A549 (cell line): ENCODE results near the gene FIBCD1. TPM values are rescaled to one million over a fixed set of nuclear protein-coding genes. Genes with fewer than 3 reads are reported as not detected.

Experiments used
- ATAC-seq, 2 experiments: fragments of 200-7000 bp in 1 of 2; fragments of >200 bp in 1 of 2; cut with Nextera tagmentation in 1 of 2; cut with Tn5 transposase in 1 of 2; 3 replicates each; pipeline versions ENCODE4 v1.8.0 to v1.9.1; 2018 to 2020; ENCODE audit warnings: mild to moderate bottlenecking in 1 of 2, moderate library complexity in 1 of 2
- CTCF ChIA-PET: fragments of 300-600 bp; sonication (Branson Sonifier 250); formaldehyde crosslinking; extraction: SDS; loops from one replicate; lab custom pipeline; 2021; ENCODE audit warnings: antibody characterized with exemption, inconsistent platforms; lab: Yijun Ruan, JAX
- POLR2A ChIA-PET: fragments of 350-600 bp; formaldehyde crosslinking; extraction: SDS; loops from one replicate; lab custom pipeline; 2021; ENCODE audit warnings: antibody characterized with exemption, inconsistent platforms; lab: Yijun Ruan, JAX
- DNase-seq, 2 experiments: peaks; one replicate each; pipeline versions ENCODE4 v3.0.0 to v3.0.0-alpha.2; 2011 to 2016; ENCODE audit warnings: low read depth in 1 of 2, low spot score in 1 of 2
- FAIRE-seq: peaks from 2 replicates; lab custom pipeline; 2011; peaks lifted over from hg19 to GRCh38; lab: Jason Lieb, UNC
- H3K27ac ChIP-seq, 2 experiments: fragments of >200 bp; sonication (Bioruptor Twin); formaldehyde crosslinking; 3 replicates each; pipeline ENCODE4 v1.5.1; 2016 to 2017
- H3K4me1 ChIP-seq: fragments of >200 bp; sonication (Bioruptor Twin); formaldehyde crosslinking; 3 replicates; pipeline ENCODE4 v1.6.1; 2016
- H3K4me2 ChIP-seq: fragments of >200 bp; sonication (Bioruptor Twin); formaldehyde crosslinking; 3 replicates; pipeline ENCODE4 v1.6.1; 2016
- H3K4me3 ChIP-seq: fragments of >200 bp; sonication (Bioruptor Twin); formaldehyde crosslinking; 3 replicates; pipeline ENCODE4 v1.5.1; 2016
- H3K9me3 ChIP-seq: fragments of >200 bp; sonication (Bioruptor Twin); formaldehyde crosslinking; 3 replicates; pipeline ENCODE4 v1.6.1; 2016
- CBX8 ChIP-seq: fragments of 200-600 bp; sonication (generic); IDR thresholded peaks from 2 replicates; pipeline ENCODE4 v1.6.1; 2016
- CHD2 ChIP-seq: fragments of 150-350 bp; IDR thresholded peaks from 2 replicates; pipeline ENCODE4 v1.6.1; 2014; ENCODE audit warnings: low read length; ENCODE audit not compliant: partially characterized antibody
- EP300 ChIP-seq, 2 experiments: fragments of >200 bp; sonication (Bioruptor Twin); formaldehyde crosslinking; IDR thresholded peaks; 2 replicates in 1 of 2; 3 replicates in 1 of 2; pipeline ENCODE4 v1.6.1; 2016 to 2017
- ESRRA ChIP-seq: fragments of 150-350 bp; IDR thresholded peaks from 2 replicates; pipeline ENCODE4 v1.6.1; 2014; ENCODE audit warnings: mild to moderate bottlenecking, low read length, borderline replicate concordance
- FOSB ChIP-seq: fragments of 250-450 bp; sonication (Bioruptor Pico); IDR thresholded peaks from 2 replicates; pipeline ENCODE4 v1.5.0; 2020; ENCODE audit warnings: mild to moderate bottlenecking, moderate library complexity
- FOSL2 ChIP-seq, 2 experiments: fragments of 450-650 bp in 1 of 2; fragments of >200 bp in 1 of 2; sonication (Bioruptor Twin) in 1 of 2; formaldehyde crosslinking; IDR thresholded peaks; 2 replicates each; pipeline versions ENCODE4 v1.5.0 to v1.6.1; 2016 to 2020; ENCODE audit warnings: mild to moderate bottlenecking in 1 of 2, moderate library complexity in 1 of 2
- HDAC2 ChIP-seq: fragments of 200-600 bp; sonication (generic); IDR thresholded peaks from 2 replicates; pipeline ENCODE4 v1.6.1; 2016
- HES2 ChIP-seq: fragments of >200 bp; sonication (Bioruptor Twin); formaldehyde crosslinking; IDR thresholded peaks from 2 replicates; pipeline ENCODE4 v1.6.1; 2016
- JUN ChIP-seq, 2 experiments: fragments of >200 bp; sonication (Bioruptor Twin); formaldehyde crosslinking; IDR thresholded peaks; 2 replicates in 1 of 2; 3 replicates in 1 of 2; pipeline ENCODE4 v1.6.1; 2016 to 2017
- JUNB ChIP-seq: fragments of >200 bp; sonication (Bioruptor Twin); formaldehyde crosslinking; IDR thresholded peaks from 2 replicates; pipeline ENCODE4 v1.6.1; 2016
- MAFK ChIP-seq: fragments of 450-650 bp; IDR thresholded peaks from 2 replicates; pipeline ENCODE4 v1.6.1; 2014; ENCODE audit not compliant: partially characterized antibody
- MAZ ChIP-seq: fragments of 150-350 bp; IDR thresholded peaks from 2 replicates; pipeline ENCODE4 v1.6.1; 2014; ENCODE audit warnings: antibody characterized with exemption, low read depth, low read length, borderline replicate concordance
- MYC ChIP-seq: IDR thresholded peaks from 2 replicates; pipeline ENCODE4 v1.6.1; 2012; ENCODE audit warnings: mild to moderate bottlenecking, inconsistent platforms, low read length, improper control_type of control experiment, borderline replicate concordance
- NR3C1 ChIP-seq: fragments of >200 bp; sonication (Bioruptor Twin); formaldehyde crosslinking; IDR thresholded peaks from 3 replicates; pipeline ENCODE4 v1.6.1; 2017
- PHF8 ChIP-seq: fragments of 200-600 bp; sonication (generic); IDR thresholded peaks from 2 replicates; pipeline ENCODE4 v1.6.1; 2016; ENCODE audit warnings: low read depth, mild to moderate bottlenecking, antibody characterized with exemption, moderate library complexity, borderline replicate concordance
- POLR2A ChIP-seq: IDR thresholded peaks from 2 replicates; pipeline ENCODE4 v1.6.1; 2012; ENCODE audit warnings: mild to moderate bottlenecking, low read length
- POLR2AphosphoS2 ChIP-seq: conservative IDR thresholded peaks from 2 replicates; pipeline ENCODE4 v1.6.1; 2012; ENCODE audit warnings: low read length, improper control_type of control experiment, inconsistent platforms
- RARB ChIP-seq: fragments of 250-450 bp; sonication (Bioruptor Pico); IDR thresholded peaks from 2 replicates; pipeline ENCODE4 v1.8.0; 2021; ENCODE audit warnings: mild to moderate bottlenecking, moderate library complexity
- RFX5 ChIP-seq: fragments of 450-650 bp; IDR thresholded peaks from 2 replicates; pipeline ENCODE4 v1.7.1; 2014; ENCODE audit warnings: antibody characterized with exemption, mild to moderate bottlenecking, moderate library complexity
- SMC3 ChIP-seq: fragments of >200 bp; sonication (Bioruptor Twin); formaldehyde crosslinking; IDR thresholded peaks from 3 replicates; pipeline ENCODE4 v1.6.1; 2018; ENCODE audit warnings: inconsistent platforms
- SREBF2 ChIP-seq: fragments of 450-650 bp; IDR thresholded peaks from 2 replicates; pipeline ENCODE4 v1.6.1; 2014; ENCODE audit warnings: mild to moderate bottlenecking, moderate library complexity
- TFCP2L1 ChIP-seq: fragments of 250-450 bp; sonication (Bioruptor Pico); IDR thresholded peaks from 2 replicates; pipeline ENCODE4 v1.5.0; 2021; ENCODE audit warnings: mild to moderate bottlenecking
- ZC3H11A ChIP-seq: fragments of 450-650 bp; IDR thresholded peaks from 2 replicates; pipeline ENCODE4 v1.6.1; 2014; ENCODE audit warnings: antibody characterized with exemption, mild to moderate bottlenecking
- ZFP36 ChIP-seq: fragments of 450-650 bp; IDR thresholded peaks from 2 replicates; pipeline ENCODE4 v1.6.1; 2014; ENCODE audit warnings: borderline replicate concordance; ENCODE audit not compliant: partially characterized antibody
- ZNF302 ChIP-seq: fragments of 250-450 bp; sonication (Bioruptor Pico); IDR thresholded peaks from 2 replicates; pipeline ENCODE4 v1.9.0; 2021; ENCODE audit warnings: inconsistent platforms, mild to moderate bottlenecking, moderate library complexity
- ZSCAN20 ChIP-seq: fragments of 250-450 bp; sonication (Bioruptor Pico); IDR thresholded peaks from 2 replicates; pipeline ENCODE4 v1.8.0; 2022; ENCODE audit warnings: mild to moderate bottlenecking, moderate library complexity
- WGBS: methylation state at CpG from one replicate; pipeline ENCODE4 v1.1.6; 2017; ENCODE audit errors: missing lambda C conversion rate; 5-methylcytosine and 5-hydroxymethylcytosine counted together
- polyA plus RNA-seq, 4 experiments: library from polyadenylated mRNA; depleted of rRNA in 3 of 4; stranded (reverse); fragments of >200 nt; fragmentation: RNase III in 1 of 4; extraction: RNeasy Plus Mini Kit Qiagen cat#74134 plus additional on column Dnase treatment in 1 of 4; gene quantifications; 2 replicates in 3 of 4; 3 replicates in 1 of 4; pipeline ENCODE4 v1.2.3, GENCODE V29; 2011 to 2017
- TF ChIP-seq, protein P1 (sequence below): IDR thresholded peaks from 2 replicates; pipeline ENCODE4 v1.6.1; 2012

Gene FIBCD1
- polyA plus RNA-seq, 2 of the 4 experiments (the other 2 are of a cell fraction), result 4.8 to 4.9 TPM

DNA sequence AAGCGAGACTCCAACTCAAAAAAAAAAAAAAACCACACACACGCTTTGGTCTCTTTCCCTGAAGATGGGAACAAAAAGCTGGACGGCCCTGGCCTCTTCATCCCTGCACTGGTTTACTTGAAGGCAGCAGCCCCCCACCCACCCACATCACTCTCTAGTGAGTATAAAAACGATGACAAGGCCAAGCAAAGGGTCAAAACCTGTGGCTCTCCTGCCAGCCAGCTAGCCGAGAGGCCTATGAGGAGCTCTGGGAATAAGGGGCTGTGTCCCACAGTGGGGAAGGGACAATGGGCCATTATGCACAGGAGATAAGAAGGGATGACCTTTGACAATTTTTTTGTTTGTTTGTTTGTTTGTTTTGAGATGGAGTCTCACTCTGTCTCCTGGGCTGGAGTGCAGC, 55.6 kb downstream of the FIBCD1 start:
- no peak for FAIRE-seq
- TF ChIP-seq JUNB (no peak), ZFP36 (no peak), HDAC2 (no peak), CBX8 (no peak), HES2 (no peak), ZC3H11A (no peak), POLR2AphosphoS2 (no peak), CHD2 (no peak), FOSL2 (IDR thresholded peaks at IDR 0.05) (no peak), FOSL2 (CRISPR knock-in tag; IDR thresholded peaks at IDR 0.05) (no peak), MAFK (no peak), MYC (no peak), ESRRA (no peak), ZSCAN20 (CRISPR knock-in tag) (no peak)
- H3K4me2 ChIP-seq, result no peak overlapping the region
- ATAC-seq, result no peak
- no peaks in the 10 kb centered on the region for H3K4me1 ChIP-seq
- ChIA-PET POLR2A (no interaction called here), CTCF (interaction anchor here (0.7 to 5.2 kb wide), 8 partner anchors 13 to 176 kb away, joined by 3 to 47 read pairs (median 11); no protein-coding TSS in a partner anchor)
- no peaks in the 10 kb centered on the region for H3K9me3 ChIP-seq
- no peak overlapping the region for H3K27ac ChIP-seq
- WGBS, result 90% methylated on average over 5 of the region's 5 CpGs
- no peak overlapping the region for H3K4me3 ChIP-seq
- DNase-seq, result no peak

DNA sequence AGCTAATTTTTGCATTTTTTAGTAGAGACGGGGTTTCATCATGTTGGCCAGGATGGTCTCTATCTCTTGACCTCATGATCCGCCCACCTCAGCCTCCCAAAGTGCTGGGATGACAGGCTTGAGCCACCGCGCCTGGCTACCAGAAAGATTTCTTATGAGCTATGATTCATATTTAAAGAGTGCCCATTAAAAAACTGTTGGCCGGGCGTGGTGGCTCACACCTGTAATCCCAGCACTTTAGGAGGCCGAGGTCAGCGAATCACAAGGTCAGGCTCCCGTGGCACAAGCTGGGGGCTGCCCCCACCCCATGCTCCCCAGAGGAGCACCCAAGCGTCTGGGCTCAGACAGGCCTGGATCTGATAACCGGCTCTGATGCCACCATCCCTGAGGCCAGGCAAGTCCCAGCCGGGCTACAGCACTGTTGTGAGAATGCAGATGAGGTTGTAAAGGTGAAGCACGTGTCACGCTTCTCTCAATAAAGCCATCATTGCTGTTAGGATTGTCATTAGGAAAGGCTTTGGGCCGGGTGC, 56.3 kb downstream of the FIBCD1 start:
- POLR2A ChIA-PET, result no interaction called here
- H3K4me1 ChIP-seq, result no peaks in the 10 kb centered on the region
- CTCF ChIA-PET, result interaction anchor here (0.7 to 5.2 kb wide), 5 partner anchors 13 to 175 kb away, joined by 3 to 47 read pairs (median 14); no protein-coding TSS in a partner anchor
- ATAC-seq (no peak), DNase-seq (no peak), FAIRE-seq (no peak)
- WGBS, result 83% methylated on average over 11 of the region's 15 CpGs
- TF ChIP-seq PHF8, result no peak
- TF ChIP-seq RFX5, result no peak
- no peak for TF ChIP-seq ZFP36
- TF ChIP-seq FOSB (CRISPR knock-in tag), result no peak
- TF ChIP-seq MAZ, result no peak
- TF ChIP-seq, protein P1, sequence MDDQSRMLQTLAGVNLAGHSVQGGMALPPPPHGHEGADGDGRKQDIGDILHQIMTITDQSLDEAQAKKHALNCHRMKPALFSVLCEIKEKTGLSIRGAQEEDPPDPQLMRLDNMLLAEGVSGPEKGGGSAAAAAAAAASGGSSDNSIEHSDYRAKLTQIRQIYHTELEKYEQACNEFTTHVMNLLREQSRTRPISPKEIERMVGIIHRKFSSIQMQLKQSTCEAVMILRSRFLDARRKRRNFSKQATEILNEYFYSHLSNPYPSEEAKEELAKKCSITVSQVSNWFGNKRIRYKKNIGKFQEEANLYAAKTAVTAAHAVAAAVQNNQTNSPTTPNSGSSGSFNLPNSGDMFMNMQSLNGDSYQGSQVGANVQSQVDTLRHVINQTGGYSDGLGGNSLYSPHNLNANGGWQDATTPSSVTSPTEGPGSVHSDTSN, result no peak
- no peak for TF ChIP-seq JUN (IDR thresholded peaks at IDR 0.05)
- no peak for TF ChIP-seq CHD2
- no peak for TF ChIP-seq TFCP2L1 (CRISPR knock-in tag)
- TF ChIP-seq JUNB, result no peak
- no peak for TF ChIP-seq POLR2A
- TF ChIP-seq RARB, result no peak
- no peak for TF ChIP-seq ESRRA
- no peak for TF ChIP-seq NR3C1
- TF ChIP-seq SMC3, result no peak
- TF ChIP-seq EP300 (IDR thresholded peaks at IDR 0.05), result no peak
- TF ChIP-seq SREBF2, result no peak
- no peak for TF ChIP-seq POLR2AphosphoS2
- TF ChIP-seq ZNF302 (CRISPR knock-in tag), result no peak
- H3K4me3 ChIP-seq, result no peak overlapping the region
- no peaks in the 10 kb centered on the region for H3K9me3 ChIP-seq
- H3K27ac ChIP-seq, result no peak overlapping the region
- H3K4me2 ChIP-seq, result no peak overlapping the region
